GM08714 (cell line): ENCODE results near the gene AJAP1.

Experiments used
- H3K4me3 ChIP-seq: fragments of 200-500 bp; sonication (Bioruptor generic); 2 replicates; pipeline ENCODE4 v1.5.1; 2014; ENCODE audit warnings: mild to moderate bottlenecking, low read length, inconsistent platforms
- ZNF274 ChIP-seq: IDR thresholded peaks from 2 replicates; pipeline ENCODE4 v1.6.1; 2012; ENCODE audit warnings: mild to moderate bottlenecking, low read depth, low read length

The AJAP1 gene

DNA sequence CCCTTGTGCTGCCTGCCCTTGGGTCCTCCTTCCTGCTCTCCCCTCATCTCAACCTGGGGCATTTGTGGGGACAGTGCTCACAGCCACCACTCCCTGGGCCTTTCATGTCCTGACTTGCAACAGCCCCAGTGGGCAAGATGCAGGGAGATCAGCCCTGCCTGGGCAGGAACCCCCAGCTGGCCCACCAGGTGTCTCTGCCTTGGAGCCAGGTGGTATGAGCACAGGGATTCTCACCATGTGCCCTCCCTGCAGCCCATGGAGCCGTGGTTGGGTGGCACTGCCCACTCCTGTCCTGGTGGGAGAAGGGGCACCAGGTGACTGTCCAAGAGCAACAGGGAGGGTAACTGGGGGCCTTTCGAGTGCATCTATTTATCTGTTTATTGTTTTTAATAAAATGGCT lies 100.4 kb downstream of the AJAP1 start:
- H3K4me3 ChIP-seq = no peak overlapping the region
- TF ChIP-seq ZNF274 = no peak

DNA sequence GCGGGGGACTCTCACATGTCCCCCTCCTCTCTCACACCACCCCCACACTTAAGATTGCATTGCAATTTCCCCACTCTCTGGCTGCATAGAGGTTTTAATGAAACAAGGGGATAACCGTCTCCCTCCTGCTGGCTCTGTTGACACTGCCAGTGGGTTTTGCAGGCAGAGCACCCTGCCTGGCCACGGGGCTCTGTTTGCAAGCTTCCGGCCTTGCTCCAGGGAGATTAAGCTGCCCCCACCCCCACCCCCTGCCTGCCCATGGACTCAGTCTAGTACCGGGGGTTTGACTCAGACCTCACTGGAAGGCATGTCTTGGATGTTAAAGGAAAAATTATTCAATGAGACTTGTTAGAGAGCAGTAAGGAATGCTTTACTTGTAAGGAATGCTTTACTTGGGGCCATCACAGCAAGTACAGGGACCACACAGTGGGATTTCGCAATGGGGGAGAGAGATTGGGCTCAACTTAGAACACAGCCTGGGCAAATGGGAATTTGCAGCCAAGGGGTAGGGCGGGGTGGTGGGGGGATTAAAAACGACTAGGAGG lies 101.0 kb downstream of the AJAP1 start:
- TF ChIP-seq ZNF274 = no peak
- no peak overlapping the region for H3K4me3 ChIP-seq

DNA sequence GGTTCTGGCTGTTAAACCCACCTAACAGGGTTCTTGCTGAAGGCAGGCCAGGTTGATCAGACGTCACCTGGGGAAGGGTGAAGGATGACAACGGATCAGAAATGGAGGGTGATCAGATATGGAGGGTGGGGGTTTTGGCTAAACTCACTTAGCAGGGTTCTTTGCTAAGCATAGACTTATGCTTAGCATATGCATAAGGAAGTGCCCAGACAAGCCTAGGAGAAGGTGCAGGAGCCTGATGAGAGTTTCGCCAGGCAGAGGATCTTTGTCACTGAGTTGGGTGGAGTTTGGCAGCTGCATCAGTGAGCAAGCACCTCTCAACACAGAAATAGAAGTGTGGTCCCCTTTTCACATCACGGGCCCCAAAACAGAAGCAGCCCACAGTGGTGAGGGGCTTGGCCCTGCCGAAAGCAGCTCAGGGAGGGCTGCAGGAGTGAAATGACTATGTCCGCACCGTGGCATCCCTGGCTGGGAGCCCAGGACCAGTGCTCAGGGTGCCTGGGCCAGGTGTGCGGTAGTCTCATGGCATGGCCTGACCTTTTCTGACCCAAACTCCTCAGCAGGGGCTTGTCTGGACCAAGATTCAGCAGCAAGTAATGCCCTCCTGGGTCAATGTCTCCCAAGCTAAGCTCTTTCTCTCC lies 101.6 kb downstream of the AJAP1 start:
- no peak for TF ChIP-seq ZNF274
- H3K4me3 ChIP-seq = no peak overlapping the region

DNA sequence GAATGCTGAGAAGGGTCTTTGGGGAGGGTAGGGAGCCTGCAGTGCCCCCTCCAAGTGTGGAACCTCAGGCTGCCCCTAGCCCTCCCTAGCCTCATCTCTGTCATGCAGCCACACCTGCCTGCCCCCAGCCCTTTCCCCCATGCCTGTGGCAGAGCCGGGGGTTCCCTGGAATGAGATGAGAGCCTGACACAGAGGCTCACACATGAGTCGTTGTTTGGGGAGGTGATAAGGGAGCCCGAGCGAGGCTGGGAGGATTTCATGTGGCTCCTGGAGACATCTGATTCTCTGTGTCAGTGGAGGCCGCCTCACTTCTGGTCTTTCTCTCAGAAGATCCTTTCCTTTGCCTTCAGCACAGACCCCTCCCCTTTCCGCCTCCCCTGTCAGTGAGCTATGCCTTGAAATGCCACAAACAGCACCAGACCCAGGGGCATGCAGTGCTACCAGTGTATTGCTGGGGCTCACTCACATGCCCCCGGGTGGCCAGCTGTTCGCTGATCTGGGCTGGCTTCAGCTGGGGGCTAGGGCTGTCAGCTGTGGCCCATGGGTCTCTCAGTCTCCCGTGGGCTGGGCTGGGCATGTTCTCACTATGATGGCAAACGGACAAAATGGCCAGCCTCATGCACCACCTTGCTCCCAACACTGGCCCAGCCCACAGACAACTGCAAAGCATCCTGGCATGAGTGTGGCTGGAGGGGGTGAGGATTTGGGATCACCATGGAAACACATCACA lies 102.6 kb downstream of the AJAP1 start:
- no peak overlapping the region for H3K4me3 ChIP-seq
- no peak for TF ChIP-seq ZNF274

DNA sequence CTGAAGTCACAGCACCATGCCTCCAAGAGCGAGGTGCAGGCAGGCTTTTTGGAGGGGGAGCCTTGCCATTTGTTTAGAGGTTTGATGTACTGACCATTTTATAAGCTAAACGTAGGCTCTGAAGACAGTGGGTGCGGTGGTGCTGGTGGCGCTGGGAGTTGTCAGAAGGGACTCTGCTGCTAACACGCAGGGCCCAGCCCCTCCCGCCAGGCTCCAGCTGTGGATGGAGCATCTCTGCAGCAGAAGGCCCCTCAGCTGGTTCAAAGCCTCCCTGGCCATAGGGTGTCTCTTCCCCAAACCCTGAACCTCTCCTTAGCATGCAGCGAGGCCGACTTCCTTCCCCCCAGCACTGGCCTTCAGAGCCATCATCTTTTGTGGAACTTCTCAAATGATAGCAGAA lies 105.3 kb downstream of the AJAP1 start:
- no peak for TF ChIP-seq ZNF274
- H3K4me3 ChIP-seq = no peak overlapping the region

DNA sequence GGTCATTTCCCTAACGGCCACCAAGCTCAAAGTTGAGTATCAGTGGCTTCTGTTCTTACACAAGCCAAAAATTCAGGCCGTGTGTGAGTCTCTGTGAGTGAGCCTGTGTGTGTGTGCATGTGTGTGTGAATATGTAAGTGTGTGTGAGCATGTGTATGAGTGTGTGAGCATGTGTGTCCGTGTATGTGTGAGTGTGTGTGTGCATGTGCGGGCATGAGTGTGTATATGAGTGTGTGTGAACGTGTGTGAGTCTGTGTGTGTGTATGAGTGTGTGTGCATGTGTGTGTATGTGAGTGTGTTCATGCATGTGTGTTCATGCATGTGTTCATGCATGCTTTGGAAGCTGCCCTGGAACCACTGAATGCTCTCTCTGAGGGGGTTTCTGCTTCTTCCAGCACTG lies 105.7 kb downstream of the AJAP1 start:
- H3K4me3 ChIP-seq = no peak overlapping the region
- TF ChIP-seq ZNF274 = no peak

DNA sequence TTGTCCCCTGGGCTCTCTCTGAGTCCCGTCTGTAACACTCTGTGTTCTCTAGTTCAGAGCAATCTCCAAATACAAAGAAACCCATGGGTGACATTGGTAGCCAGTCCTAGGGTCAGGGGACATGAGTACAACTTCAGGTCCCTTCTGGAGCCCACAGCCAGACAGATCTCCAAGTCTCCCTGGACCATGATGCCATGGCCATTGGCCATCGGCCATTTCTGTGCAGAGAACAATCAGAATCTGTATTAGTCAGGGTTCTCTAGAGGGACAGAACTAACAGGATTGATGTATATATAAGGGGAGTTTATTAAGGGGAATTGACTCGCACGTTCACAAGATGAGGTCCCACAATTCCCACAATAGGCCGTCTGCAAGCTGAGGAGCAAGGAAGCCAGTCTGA lies 106.9 kb downstream of the AJAP1 start:
- no peak overlapping the region for H3K4me3 ChIP-seq
- no peak for TF ChIP-seq ZNF274

DNA sequence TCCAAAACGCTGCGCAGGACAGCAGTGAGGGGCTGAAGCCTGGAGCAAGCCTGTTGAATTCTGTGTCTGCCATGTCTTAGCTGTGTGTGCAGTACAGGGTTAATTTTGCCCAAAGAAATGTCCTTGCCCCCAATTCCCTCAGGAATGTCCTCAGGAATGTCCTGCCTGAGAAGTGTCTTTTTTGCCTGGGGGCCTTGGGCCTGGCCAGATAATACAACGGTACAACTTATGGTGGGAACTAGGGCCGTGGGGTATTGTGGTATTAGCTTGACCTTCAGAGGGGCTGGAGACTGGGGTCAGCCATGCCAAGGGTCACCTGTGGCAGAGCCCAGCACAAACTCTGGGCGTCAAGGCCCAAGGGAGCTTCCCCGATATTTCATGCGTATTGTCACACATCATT lies 107.7 kb downstream of the AJAP1 start:
- H3K4me3 ChIP-seq = no peak overlapping the region
- no peak for TF ChIP-seq ZNF274

DNA sequence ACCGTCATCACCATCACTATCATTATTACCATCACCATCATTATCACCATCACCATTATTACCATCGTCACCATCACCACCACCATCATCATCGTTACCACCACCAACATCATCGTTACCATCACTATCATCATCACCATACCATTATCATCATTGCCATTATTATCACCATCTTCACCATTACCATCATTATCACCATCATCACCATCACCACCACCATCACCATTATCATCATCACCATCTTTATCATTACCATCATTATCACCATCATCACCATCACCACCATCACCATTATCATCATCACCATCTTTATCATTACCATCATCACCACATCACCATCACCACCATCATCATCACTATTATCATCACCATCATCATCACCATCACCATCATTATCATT lies 112.9 kb downstream of the AJAP1 start:
- H3K4me3 ChIP-seq = no peak overlapping the region
- no peak for TF ChIP-seq ZNF274

DNA sequence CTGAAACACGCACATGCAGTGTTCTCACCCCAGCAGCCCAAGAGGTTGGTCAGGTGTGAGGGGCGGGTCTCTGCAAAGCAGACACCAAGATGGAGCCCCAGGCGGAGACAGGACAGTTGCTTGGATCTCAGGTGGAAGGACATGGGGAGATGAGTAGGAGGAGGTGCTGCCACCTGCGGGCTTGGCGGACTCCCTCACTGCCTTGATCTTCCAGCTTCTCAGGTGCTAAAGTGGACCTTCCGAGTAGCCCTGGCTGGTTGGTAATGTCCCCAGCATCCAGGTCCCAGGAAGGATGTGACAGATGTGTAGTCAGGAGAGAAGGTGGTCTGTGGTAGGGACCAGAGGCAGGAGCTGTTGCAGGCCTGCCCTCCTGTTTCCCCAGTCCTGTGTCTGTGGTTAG lies 114.1 kb downstream of the AJAP1 start:
- TF ChIP-seq ZNF274 = no peak

DNA sequence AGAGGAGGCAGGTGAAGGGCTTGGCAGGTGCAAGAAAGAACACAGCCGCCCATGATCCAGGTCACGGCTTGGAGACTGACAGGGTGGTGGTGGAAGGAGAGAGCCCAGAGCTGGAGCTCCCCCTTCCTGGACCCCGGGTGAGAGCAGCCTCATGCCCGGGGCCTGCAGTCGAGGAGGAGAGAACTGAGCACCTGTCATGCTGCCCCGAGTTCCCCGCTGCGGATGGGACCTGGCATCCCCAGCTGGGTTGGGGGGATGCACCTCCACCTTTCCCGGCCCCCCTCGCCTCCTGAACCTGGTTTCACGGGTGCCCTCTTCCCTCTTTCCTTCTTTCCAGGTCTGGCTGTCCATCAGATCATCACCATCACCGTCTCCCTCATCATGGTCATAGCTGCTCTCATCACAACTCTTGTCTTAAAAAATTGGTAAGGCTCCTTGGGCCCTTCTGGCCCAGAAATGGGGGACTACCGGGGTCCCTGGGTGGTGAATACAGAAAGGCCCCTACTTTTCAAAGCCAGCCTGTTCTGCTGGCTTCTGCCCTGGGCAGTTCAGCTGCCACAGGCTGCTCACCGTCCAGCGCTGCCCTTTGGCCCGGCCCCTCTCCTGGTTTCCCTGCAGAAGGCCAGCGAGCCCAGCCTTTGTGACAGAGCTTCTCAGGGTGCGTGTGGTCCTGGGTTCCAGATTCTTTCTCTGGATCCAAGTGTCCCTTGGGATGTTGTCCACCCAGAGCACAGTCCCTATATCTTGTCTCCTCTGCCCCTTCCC lies 115.3 kb downstream of the AJAP1 start:
- TF ChIP-seq ZNF274 = no peak
- no peak overlapping the region for H3K4me3 ChIP-seq

More for the DNA sequence above, 114.1 kb downstream of the AJAP1 start:
- no peak overlapping the region for H3K4me3 ChIP-seq

DNA sequence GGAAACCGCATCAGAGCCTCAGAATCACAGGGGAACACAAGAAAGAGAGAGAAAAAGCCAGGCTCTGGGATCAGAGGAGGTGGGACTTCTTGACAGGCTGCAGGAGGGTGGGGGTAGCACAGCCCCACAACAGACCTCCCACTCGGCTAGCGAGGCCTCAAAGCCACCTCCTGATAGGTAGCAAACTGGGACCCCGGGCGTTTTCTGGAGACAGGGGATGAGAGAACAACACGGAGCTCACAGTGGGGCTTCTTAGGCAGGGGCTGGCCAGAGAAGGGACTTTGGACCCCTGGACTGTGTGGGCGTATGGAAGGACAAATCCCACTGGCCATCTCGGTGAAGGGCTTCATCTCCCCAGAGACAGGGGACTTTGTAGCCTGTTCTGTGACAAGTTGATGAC lies 116.3 kb downstream of the AJAP1 start:
- no peak overlapping the region for H3K4me3 ChIP-seq
- no peak for TF ChIP-seq ZNF274

DNA sequence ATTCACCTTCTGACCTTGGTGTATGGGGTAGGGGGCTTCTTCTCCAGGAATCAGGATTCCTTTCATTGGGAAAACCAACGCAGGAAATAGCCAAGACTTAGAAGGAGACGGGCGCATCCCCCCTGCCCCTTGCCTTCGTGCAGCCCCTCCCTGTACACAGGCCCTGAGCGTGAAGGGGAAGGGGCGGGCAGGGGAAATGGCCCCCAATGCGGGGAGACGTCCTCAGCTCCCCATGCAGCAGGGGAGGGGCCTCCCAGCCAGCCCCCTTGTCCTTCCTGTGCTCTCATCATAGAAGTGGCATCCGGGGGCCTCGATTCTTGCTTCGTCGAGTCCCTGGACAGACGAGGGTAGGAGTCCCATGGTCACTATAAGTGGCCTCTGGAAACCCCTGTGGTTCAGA lies 116.9 kb downstream of the AJAP1 start:
- no peak for TF ChIP-seq ZNF274

DNA sequence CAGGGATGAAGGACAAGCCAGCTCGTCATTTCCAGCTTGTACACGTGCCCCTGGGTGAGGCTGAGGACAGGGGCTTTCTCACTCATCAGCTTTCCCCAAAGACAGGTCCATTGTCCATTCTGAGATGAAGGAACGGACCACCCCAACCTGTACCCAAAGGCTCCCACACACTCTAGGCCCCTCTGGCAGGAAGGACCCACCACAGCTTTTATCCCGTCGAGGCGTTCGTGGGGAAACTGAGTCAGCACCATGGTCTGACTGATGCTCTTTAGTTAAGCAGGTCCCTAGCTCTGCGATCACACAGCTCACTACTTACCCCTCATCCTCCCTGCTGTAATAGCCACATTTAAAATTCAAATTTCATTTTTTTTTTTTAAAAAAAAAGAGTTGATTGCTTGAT lies 117.3 kb downstream of the AJAP1 start:
- H3K4me3 ChIP-seq = no peak overlapping the region
- no peak for TF ChIP-seq ZNF274

More for the DNA sequence above, 116.9 kb downstream of the AJAP1 start:
- no peak overlapping the region for H3K4me3 ChIP-seq
